ENCODE measurements around the gene FAM163B. TPM values are rescaled to one million over a fixed set of nuclear protein-coding genes. Genes with fewer than 3 reads are reported as not detected.
A peak's percentile ranks its signal among the peaks of the same experiment; 100 is the strongest.

The FAM163B gene
- total RNA-seq, 2 experiments from 2014 or later, result not detected

GRCh38 chr9:133602277-133602676 is 6.9 kb downstream of the FAM163B start:
- Mint-ChIP-seq H3K4me3 (no peak overlapping the region), H3K27ac (no peak overlapping the region), H3K4me1 (ENCODE audit: low read depth) (peaks cover 10% of the 10 kb centered on the region), H3K9me3 (peaks cover 9% of the 10 kb centered on the region), H3K27me3 (ENCODE audit: low read depth) (peaks cover 6% of the 10 kb centered on the region), H3K36me3 (ENCODE audit: low read depth) (peaks cover under 1% of the 10 kb centered on the region)
- DNase-seq, result no peak
- intact Hi-C loops (cut with micrococcal nuclease), result no loop called here
- CTCF ChIA-PET, result interaction anchor here (0.7 to 1.7 kb wide), 3 partner anchors 13 to 140 kb away, joined by 3 to 4 read pairs (median 3); no protein-coding TSS in a partner anchor

- intact Hi-C loops (cut with micrococcal nuclease), result no loop called here
- Mint-ChIP-seq H3K27me3 (ENCODE audit: low read depth) (peaks cover 2% of the 10 kb centered on the region), H3K36me3 (ENCODE audit: low read depth) (peaks cover 4% of the 10 kb centered on the region), H3K9me3 (peaks cover 14% of the 10 kb centered on the region), H3K27ac (no peak overlapping the region), H3K4me3 (no peak overlapping the region), H3K4me1 (ENCODE audit: low read depth) (peaks cover 10% of the 10 kb centered on the region)
- DNase-seq, result no peak
- CTCF ChIA-PET, result interaction anchor here (0.7 to 1.0 kb wide), 2 partner anchors 12 to 132 kb away, joined by 3 read pairs; no protein-coding TSS in a partner anchor
Observed at GRCh38 chr9:133601746-133602145, 7.4 kb downstream of the FAM163B start.

- Mint-ChIP-seq H3K4me1 (ENCODE audit: low read depth) (peaks cover 9% of the 10 kb centered on the region), H3K9me3 (peaks cover 15% of the 10 kb centered on the region), H3K36me3 (ENCODE audit: low read depth) (peaks cover 4% of the 10 kb centered on the region), H3K27ac (no peak overlapping the region), H3K27me3 (ENCODE audit: low read depth) (peaks cover 2% of the 10 kb centered on the region), H3K4me3 (no peak overlapping the region)
- CTCF ChIA-PET, result interaction anchor here (1.5 kb wide), 1 partner anchor 11 kb away, joined by 5 read pairs; no protein-coding TSS in a partner anchor
- intact Hi-C loops (cut with micrococcal nuclease), result no loop called here
- no peak for DNase-seq
Observed at GRCh38 chr9:133600739-133601138, 8.4 kb downstream of the FAM163B start.

DNA sequence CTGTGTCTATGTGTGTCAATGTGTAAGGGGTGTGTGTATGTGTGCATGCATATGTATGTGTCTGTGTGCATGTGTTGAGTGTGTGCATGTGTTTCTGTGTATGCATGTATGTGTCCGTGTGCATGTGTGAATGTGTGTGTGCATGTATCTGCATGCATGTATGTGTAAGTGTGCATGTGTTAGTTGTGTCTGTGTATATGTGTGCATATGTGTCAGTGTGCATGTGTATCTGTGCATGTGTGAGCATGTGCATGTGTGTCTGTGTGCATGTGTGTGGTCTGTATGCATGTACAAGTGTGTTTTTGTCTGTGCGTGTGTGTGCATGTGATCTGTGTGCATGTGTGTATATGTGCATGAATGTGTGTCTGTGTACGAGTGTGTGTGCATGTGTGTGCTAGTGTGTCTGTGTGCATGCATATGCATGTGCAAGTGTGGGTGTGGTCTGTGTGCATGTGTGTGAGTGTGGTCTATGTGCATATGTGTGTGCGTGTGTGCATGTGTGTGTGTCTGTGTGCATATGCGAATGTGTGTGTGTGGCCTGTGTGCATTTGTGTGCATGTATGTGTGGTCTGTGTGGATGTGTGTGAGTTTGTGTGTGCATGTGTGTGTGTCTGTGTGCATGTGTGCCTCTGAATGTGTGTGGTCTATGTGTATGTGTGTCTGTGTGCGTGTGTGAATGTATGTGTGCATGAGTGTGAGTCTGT is 9.6 kb downstream of the FAM163B start:
- Mint-ChIP-seq H3K4me1 (ENCODE audit: low read depth) (peaks cover 3% of the 10 kb centered on the region), H3K4me3 (no peak overlapping the region), H3K27ac (no peak overlapping the region), H3K36me3 (ENCODE audit: low read depth) (peaks cover 4% of the 10 kb centered on the region), H3K27me3 (ENCODE audit: low read depth) (peaks cover 2% of the 10 kb centered on the region), H3K9me3 (peaks cover 15% of the 10 kb centered on the region)
- intact Hi-C loops (cut with micrococcal nuclease), result loop anchor here (10.0 kb wide), 1 partner anchor 395 kb away; the partner anchor contains the start of gene VAV2
- DNase-seq, result no peak
- CTCF ChIA-PET, result interaction anchor here (1.5 kb wide), 1 partner anchor 10 kb away, joined by 5 read pairs; no protein-coding TSS in a partner anchor

- Mint-ChIP-seq H3K9me3 (peaks cover 15% of the 10 kb centered on the region), H3K4me3 (no peak overlapping the region), H3K36me3 (ENCODE audit: low read depth) (peaks cover 4% of the 10 kb centered on the region), H3K27me3 (ENCODE audit: low read depth) (no peaks in the 10 kb centered on the region), H3K4me1 (ENCODE audit: low read depth) (no peaks in the 10 kb centered on the region), H3K27ac (no peak overlapping the region)
- DNase-seq, result no peak
- intact Hi-C loops (cut with micrococcal nuclease), result loop anchor here (10.0 kb wide), 1 partner anchor 396 kb away; the partner anchor contains the start of gene VAV2
- CTCF ChIA-PET, result interaction anchor here (0.6 kb wide), 1 partner anchor 18 kb away, joined by 3 read pairs; no protein-coding TSS in a partner anchor
Observed at GRCh38 chr9:133598978-133599377, 10.2 kb downstream of the FAM163B start.

GRCh38 chr9:133597316-133597957 is 11.8 kb downstream of the FAM163B start:
- H3K9me3 Mint-ChIP-seq, result peaks cover 15% of the 10 kb centered on the region
- peaks cover 4% of the 10 kb centered on the region for H3K36me3 Mint-ChIP-seq (ENCODE audit: low read depth)
- H3K27me3 Mint-ChIP-seq (ENCODE audit: low read depth), result no peaks in the 10 kb centered on the region
- H3K27ac Mint-ChIP-seq, result no peak overlapping the region
- H3K4me3 Mint-ChIP-seq, result no peak overlapping the region
- CTCF ChIA-PET, result interaction anchor here (0.9 kb wide), 1 partner anchor 65 kb away, joined by 3 read pairs; no protein-coding TSS in a partner anchor
- H3K4me1 Mint-ChIP-seq (ENCODE audit: low read depth), result no peaks in the 10 kb centered on the region
- DNase-seq, result no peak
- intact Hi-C loops (cut with micrococcal nuclease), result loop anchor here (10.0 kb wide), 1 partner anchor 397 kb away; the partner anchor contains the start of gene VAV2

GRCh38 chr9:133595910-133596309 is 13.3 kb downstream of the FAM163B start:
- peaks cover 4% of the 10 kb centered on the region for H3K36me3 Mint-ChIP-seq (ENCODE audit: low read depth)
- no peak for DNase-seq
- intact Hi-C loops (cut with micrococcal nuclease), result loop anchor here (10.0 kb wide), 1 partner anchor 399 kb away; the partner anchor contains the start of gene VAV2

GRCh38 chr9:133594310-133594709 is 14.9 kb downstream of the FAM163B start:
- no peak overlapping the region for H3K27ac Mint-ChIP-seq
- intact Hi-C loops (cut with micrococcal nuclease), result loop anchor here (10.0 kb wide), 1 partner anchor 400 kb away; the partner anchor contains the start of gene VAV2
- H3K27me3 Mint-ChIP-seq (ENCODE audit: low read depth), result no peaks in the 10 kb centered on the region
- H3K4me3 Mint-ChIP-seq, result no peak overlapping the region
- peaks cover 15% of the 10 kb centered on the region for H3K9me3 Mint-ChIP-seq
- DNase-seq, result no peak
- no peaks in the 10 kb centered on the region for H3K4me1 Mint-ChIP-seq (ENCODE audit: low read depth)
- peaks cover 4% of the 10 kb centered on the region for H3K36me3 Mint-ChIP-seq (ENCODE audit: low read depth)
- CTCF ChIA-PET, result no interaction called here

More at GRCh38 chr9:133595910-133596309, 13.3 kb downstream of the FAM163B start:
- no peaks in the 10 kb centered on the region for H3K27me3 Mint-ChIP-seq (ENCODE audit: low read depth)
- H3K27ac Mint-ChIP-seq, result no peak overlapping the region
- CTCF ChIA-PET, result no interaction called here
- H3K9me3 Mint-ChIP-seq, result peaks cover 15% of the 10 kb centered on the region
- H3K4me3 Mint-ChIP-seq, result no peak overlapping the region
- no peaks in the 10 kb centered on the region for H3K4me1 Mint-ChIP-seq (ENCODE audit: low read depth)

GRCh38 chr9:133593587-133594253 is 15.5 kb downstream of the FAM163B start:
- no peak overlapping the region for H3K4me3 Mint-ChIP-seq
- peaks cover 15% of the 10 kb centered on the region for H3K9me3 Mint-ChIP-seq
- peaks cover 4% of the 10 kb centered on the region for H3K36me3 Mint-ChIP-seq (ENCODE audit: low read depth)
- H3K27ac Mint-ChIP-seq, result no peak overlapping the region
- no peaks in the 10 kb centered on the region for H3K4me1 Mint-ChIP-seq (ENCODE audit: low read depth)
- H3K27me3 Mint-ChIP-seq (ENCODE audit: low read depth), result no peaks in the 10 kb centered on the region
- CTCF ChIA-PET, result interaction anchor here (0.6 to 1.5 kb wide), 3 partner anchors 133 to 400 kb away, joined by 3 to 7 read pairs (median 3); no protein-coding TSS in a partner anchor
- DNase-seq, result no peak
- intact Hi-C loops (cut with micrococcal nuclease), result loop anchor here (2.0 to 10.0 kb wide), 2 partner anchors 133 to 401 kb away; partner anchors contain the start of gene VAV2

DNA sequence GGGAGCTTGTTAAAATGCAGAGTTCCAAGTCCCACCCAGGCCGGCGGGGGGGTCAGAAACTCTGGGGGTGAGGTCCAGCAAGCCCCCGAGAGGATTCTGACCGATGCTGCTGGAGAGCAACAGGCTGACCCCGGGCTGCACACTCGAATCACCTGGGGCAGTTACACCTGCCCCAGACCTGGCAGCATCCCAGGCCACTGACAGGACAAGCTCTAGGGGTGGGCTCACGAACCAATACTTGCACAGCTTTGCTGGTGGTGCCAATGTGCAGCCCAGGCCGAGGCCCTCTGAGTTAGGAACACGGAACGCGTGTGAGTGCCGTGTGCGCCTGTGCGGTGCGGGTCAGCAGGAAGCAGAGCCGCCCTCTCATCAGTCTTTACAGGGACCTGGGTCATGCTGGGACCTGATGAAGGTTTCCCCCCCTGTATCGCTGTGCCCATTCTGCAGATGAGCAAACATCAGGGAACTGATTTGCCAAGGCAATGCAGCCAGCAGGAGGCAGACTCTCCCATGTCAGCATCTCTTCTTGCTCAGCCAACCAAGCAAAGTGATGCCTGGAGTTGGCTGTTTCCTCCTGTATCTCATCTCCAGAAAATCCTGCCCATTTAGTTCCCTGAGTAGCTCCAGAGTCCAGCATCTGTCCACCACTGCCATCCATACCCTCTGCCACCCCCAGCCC is 16.3 kb downstream of the FAM163B start:
- no peak overlapping the region for H3K4me3 Mint-ChIP-seq
- intact Hi-C loops (cut with micrococcal nuclease), result loop anchor here (2.0 to 10.0 kb wide), 2 partner anchors 134 to 402 kb away; partner anchors contain the start of gene VAV2
- H3K9me3 Mint-ChIP-seq, result peaks cover 13% of the 10 kb centered on the region
- CTCF ChIA-PET, result interaction anchor here (0.6 to 1.5 kb wide), 5 partner anchors 117 to 401 kb away, joined by 3 to 7 read pairs (median 3); no protein-coding TSS in a partner anchor
- peaks cover 4% of the 10 kb centered on the region for H3K36me3 Mint-ChIP-seq (ENCODE audit: low read depth)
- H3K4me1 Mint-ChIP-seq (ENCODE audit: low read depth), result no peaks in the 10 kb centered on the region
- H3K27me3 Mint-ChIP-seq (ENCODE audit: low read depth), result no peaks in the 10 kb centered on the region
- no peak overlapping the region for H3K27ac Mint-ChIP-seq
- DNase-seq, result peak; percentile 49

- Mint-ChIP-seq H3K9me3 (peaks cover 5% of the 10 kb centered on the region), H3K4me1 (ENCODE audit: low read depth) (no peaks in the 10 kb centered on the region), H3K36me3 (ENCODE audit: low read depth) (peaks cover 1% of the 10 kb centered on the region), H3K4me3 (no peak overlapping the region), H3K27me3 (ENCODE audit: low read depth) (no peaks in the 10 kb centered on the region), H3K27ac (no peak overlapping the region)
- DNase-seq, result no peak
- intact Hi-C loops (cut with micrococcal nuclease), result loop anchor here (2.0 to 10.0 kb wide), 2 partner anchors 135 to 403 kb away; partner anchors contain the start of gene VAV2
- CTCF ChIA-PET, result interaction anchor here (0.7 to 1.5 kb wide), 3 partner anchors 118 to 134 kb away, joined by 3 to 7 read pairs (median 5); no protein-coding TSS in a partner anchor
Observed at GRCh38 chr9:133591985-133592384, 17.2 kb downstream of the FAM163B start.

Measured in activated naive CD4-positive, alpha-beta T cell treated with anti-CD3 and anti-CD28 coated beads for 36 hours (primary cell).